HepG2 (cell line): ENCODE measurements around the gene ATP2A2. TPM values are rescaled to one million over a fixed set of nuclear protein-coding genes. Genes with fewer than 3 reads are reported as not detected.

Source experiments
- ADNP ChIP-seq: sonication (generic); formaldehyde crosslinking; IDR thresholded peaks from 2 replicates; pipeline ENCODE4 v1.4.0; 2020; ENCODE audit warnings: missing genetic modification reagents
- CBX5 ChIP-seq: sonication (generic); formaldehyde crosslinking; IDR thresholded peaks from 2 replicates; pipeline ENCODE4 v1.4.0; 2020; ENCODE audit warnings: missing genetic modification reagents, borderline replicate concordance
- GFI1 ChIP-seq: sonication (generic); formaldehyde crosslinking; IDR thresholded peaks from 2 replicates; pipeline ENCODE4 v1.5.0; 2020; ENCODE audit warnings: missing genetic modification reagents, mild to moderate bottlenecking, borderline replicate concordance
- HOXA5 ChIP-seq: sonication (generic); formaldehyde crosslinking; IDR thresholded peaks from 2 replicates; pipeline ENCODE4 v1.4.0; 2020; ENCODE audit warnings: missing genetic modification reagents
- PPARG ChIP-seq: conservative IDR thresholded peaks from 2 replicates; pipeline ENCODE4 v1.6.1; 2016; ENCODE audit warnings: missing biosample characterization, missing genetic modification reagents
- PREB ChIP-seq: sonication (generic); formaldehyde crosslinking; IDR thresholded peaks from 2 replicates; pipeline ENCODE4 v1.4.0; 2020; ENCODE audit warnings: missing genetic modification reagents
- SP4 ChIP-seq: sonication (generic); formaldehyde crosslinking; IDR thresholded peaks from 2 replicates; pipeline ENCODE4 v1.8.1; 2023; ENCODE audit warnings: mild to moderate bottlenecking, missing genetic modification reagents
- YY1 ChIP-seq: IDR thresholded peaks from 2 replicates; pipeline ENCODE4 v1.6.1; 2011; ENCODE audit warnings: low read length, low read depth, moderate library complexity, mild to moderate bottlenecking; ENCODE audit not compliant: insufficient read depth, insufficient replicate concordance
- ZBED4 ChIP-seq: sonication (generic); formaldehyde crosslinking; IDR thresholded peaks from 2 replicates; pipeline ENCODE4 v1.4.0; 2020; ENCODE audit warnings: missing genetic modification reagents, borderline replicate concordance
- ZEB1 ChIP-seq: IDR thresholded peaks from 2 replicates; pipeline ENCODE4 v1.6.1; 2012; ENCODE audit warnings: mild to moderate bottlenecking, low read depth, inconsistent platforms; ENCODE audit not compliant: insufficient replicate concordance
- ZNF207 ChIP-seq: fragments of 450-650 bp; IDR thresholded peaks from 2 replicates; pipeline ENCODE4 v1.6.1; 2016; ENCODE audit warnings: antibody characterized with exemption, borderline replicate concordance
- ZNF407 ChIP-seq: sonication (generic); formaldehyde crosslinking; IDR thresholded peaks from one replicate; pipeline ENCODE4 v1.5.1; 2020; ENCODE audit warnings: mild to moderate bottlenecking, missing genetic modification reagents; ENCODE audit errors: not compliant biosample characterization
- ZNF432 ChIP-seq: sonication (generic); formaldehyde crosslinking; IDR thresholded peaks from 2 replicates; pipeline ENCODE4 v1.5.0; 2020; ENCODE audit warnings: missing genetic modification reagents, mild to moderate bottlenecking, borderline replicate concordance
- ZNF484 ChIP-seq: sonication (generic); formaldehyde crosslinking; IDR thresholded peaks from 2 replicates; pipeline ENCODE4 v1.5.1; 2020; ENCODE audit warnings: mild to moderate bottlenecking, low read depth, missing genetic modification reagents, borderline replicate concordance
- ZNF570 ChIP-seq: sonication (generic); formaldehyde crosslinking; IDR thresholded peaks from 2 replicates; pipeline ENCODE4 v1.4.0; 2020; ENCODE audit warnings: mild to moderate bottlenecking, missing genetic modification reagents, borderline replicate concordance
- polyA plus RNA-seq, 8 experiments: library from polyadenylated mRNA; depleted of rRNA in 3 of 8; stranded (reverse) in 7 of 8; unstranded in 1 of 8; fragments of >200 nt; fragmentation: Illumina TruSeq in 4 of 8; extraction: Trizol in 4 of 8; gene quantifications; 2 replicates each; pipeline versions ENCODE4 v1.2.1 to v1.2.3, GENCODE V29; 2011 to 2016; ENCODE audit warnings: low read depth in 4 of 8, missing spikeins in 1 of 8, mixed read lengths in 1 of 8; ENCODE audit not compliant: insufficient read depth in 1 of 8
- total RNA-seq, 5 experiments: library from RNA; depleted of rRNA; stranded (reverse); fragments of >200 nt; fragmentation: Illumina TruSeq; extraction: Trizol; gene quantifications; 2 replicates each; pipeline ENCODE4 v1.2.3, GENCODE V29; 2016; ENCODE audit warnings: low read depth in 1 of 5

The ATP2A2 gene
- total and polyA plus RNA-seq, 2 of the 13 experiments (the other 11 are each of a cell fraction or from before 2014, with no cell fraction given), result 35.4 to 85.5 TPM

GRCh38 chr12:110247340-110248095 is 33.5 kb upstream of the ATP2A2 start (continued):
- TF ChIP-seq ZBED4 (CRISPR knock-in tag) (0 out of 2 replicates have a peak, but pooled peaks have one; percentile 29), ADNP (CRISPR knock-in tag) (no peak), CBX5 (CRISPR knock-in tag) (0 out of 2 replicates have a peak, but pooled peaks have one; percentile 35), PPARG (CRISPR knock-in tag) (peak; percentile 89), PREB (CRISPR knock-in tag) (no peak), ZNF432 (CRISPR knock-in tag) (no peak), GFI1 (CRISPR knock-in tag) (no peak; the same call in 1 of the 2 replicates), YY1 (no peak), ZNF484 (no peak), ZNF207 (no peak), HOXA5 (CRISPR knock-in tag) (0 out of 2 replicates have a peak, but pooled peaks have one; percentile 59), ZEB1 (no peak), ZNF407 (CRISPR knock-in tag) (no peak), ZNF570 (no peak), SP4 (CRISPR knock-in tag) (0 out of 2 replicates have a peak, but pooled peaks have one; percentile 40)
